NB4 (cell line): ENCODE measurements around the gene LDB3.

Experiments
- MYC ChIP-seq: IDR thresholded peaks from 2 replicates; pipeline ENCODE4 v1.6.1; 2011; ENCODE audit warnings: low read depth, low read length
- POLR2A ChIP-seq: IDR thresholded peaks from 2 replicates; pipeline ENCODE4 v1.6.1; 2011; ENCODE audit warnings: mild to moderate bottlenecking; ENCODE audit not compliant: insufficient read length; ENCODE audit errors: extremely low read depth
- TF ChIP-seq, protein P1 (sequence below): IDR thresholded peaks from one replicate; pipeline ENCODE4 v1.5.1; 2012; ENCODE audit warnings: low read depth, low read length
- TF ChIP-seq, protein P2 (sequence below): IDR thresholded peaks from 2 replicates; pipeline ENCODE4 v1.6.1; 2011; ENCODE audit warnings: low read depth, low read length

DNA sequence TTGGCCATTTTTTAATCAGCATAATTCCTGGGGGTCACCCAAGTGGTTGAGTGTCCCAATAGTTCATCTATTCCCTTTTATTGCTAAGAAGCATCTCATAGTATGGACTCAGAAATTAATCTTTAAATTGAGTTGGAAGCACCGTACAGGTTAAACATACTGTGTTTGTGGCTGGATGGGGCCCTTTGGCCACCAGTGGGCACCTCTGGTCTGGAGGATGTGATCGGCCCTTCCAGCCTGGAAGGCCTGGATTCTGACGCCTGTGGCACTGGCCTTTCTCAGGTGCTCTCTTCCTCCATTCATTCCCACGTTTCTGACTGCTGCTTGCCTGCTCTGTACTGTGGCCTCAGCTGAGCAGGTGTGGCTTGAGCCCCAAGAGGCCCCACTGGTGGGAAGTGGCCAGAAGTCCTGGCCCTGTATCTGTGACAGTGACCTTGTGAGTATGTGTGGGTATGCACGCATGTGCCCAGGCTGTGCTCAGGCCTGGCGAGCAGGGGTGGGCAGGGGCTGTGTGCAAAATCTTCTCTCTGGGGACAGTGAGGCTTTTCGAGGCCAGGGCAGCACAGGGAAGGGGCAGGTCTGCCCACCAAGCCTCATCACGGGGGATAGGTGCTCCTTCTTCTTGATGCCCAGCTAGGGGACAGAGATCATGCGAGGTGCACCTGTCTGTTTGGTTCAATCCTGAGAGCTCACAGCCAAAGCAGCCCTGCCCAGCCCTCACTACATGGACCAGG lies 30.1 kb downstream of the LDB3 start:
- TF ChIP-seq, protein P1, sequence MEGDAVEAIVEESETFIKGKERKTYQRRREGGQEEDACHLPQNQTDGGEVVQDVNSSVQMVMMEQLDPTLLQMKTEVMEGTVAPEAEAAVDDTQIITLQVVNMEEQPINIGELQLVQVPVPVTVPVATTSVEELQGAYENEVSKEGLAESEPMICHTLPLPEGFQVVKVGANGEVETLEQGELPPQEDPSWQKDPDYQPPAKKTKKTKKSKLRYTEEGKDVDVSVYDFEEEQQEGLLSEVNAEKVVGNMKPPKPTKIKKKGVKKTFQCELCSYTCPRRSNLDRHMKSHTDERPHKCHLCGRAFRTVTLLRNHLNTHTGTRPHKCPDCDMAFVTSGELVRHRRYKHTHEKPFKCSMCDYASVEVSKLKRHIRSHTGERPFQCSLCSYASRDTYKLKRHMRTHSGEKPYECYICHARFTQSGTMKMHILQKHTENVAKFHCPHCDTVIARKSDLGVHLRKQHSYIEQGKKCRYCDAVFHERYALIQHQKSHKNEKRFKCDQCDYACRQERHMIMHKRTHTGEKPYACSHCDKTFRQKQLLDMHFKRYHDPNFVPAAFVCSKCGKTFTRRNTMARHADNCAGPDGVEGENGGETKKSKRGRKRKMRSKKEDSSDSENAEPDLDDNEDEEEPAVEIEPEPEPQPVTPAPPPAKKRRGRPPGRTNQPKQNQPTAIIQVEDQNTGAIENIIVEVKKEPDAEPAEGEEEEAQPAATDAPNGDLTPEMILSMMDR, result no peak
- TF ChIP-seq, protein P2, sequence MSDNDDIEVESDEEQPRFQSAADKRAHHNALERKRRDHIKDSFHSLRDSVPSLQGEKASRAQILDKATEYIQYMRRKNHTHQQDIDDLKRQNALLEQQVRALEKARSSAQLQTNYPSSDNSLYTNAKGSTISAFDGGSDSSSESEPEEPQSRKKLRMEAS, result no peak
- TF ChIP-seq POLR2A (no peak), MYC (no peak)
